Endometrial microvascular endothelial cells (primary cell): ENCODE results near the gene MEIS1. TPM values are rescaled to one million over a fixed set of nuclear protein-coding genes. Genes with fewer than 3 reads are reported as not detected.

Source experiments
- in situ Hi-C: cut with HindIII; loops from 2 replicates; pipeline ENCODE4 v1.10.0; 2017; ENCODE audit warnings: low sequenced_read_pairs, low pct_unique_long_range_greater_than_20kb; ENCODE audit errors: inconsistent ontology term
- total RNA-seq: library from RNA; depleted of rRNA; stranded (reverse); fragments of >200 nt; gene quantifications from one replicate; pipeline ENCODE4 v1.2.3, GENCODE V29; 2015; ENCODE audit errors: inconsistent ontology term

The MEIS1 gene
- total RNA-seq, 1 donor from 2014 or later: 17.1 TPM

DNA sequence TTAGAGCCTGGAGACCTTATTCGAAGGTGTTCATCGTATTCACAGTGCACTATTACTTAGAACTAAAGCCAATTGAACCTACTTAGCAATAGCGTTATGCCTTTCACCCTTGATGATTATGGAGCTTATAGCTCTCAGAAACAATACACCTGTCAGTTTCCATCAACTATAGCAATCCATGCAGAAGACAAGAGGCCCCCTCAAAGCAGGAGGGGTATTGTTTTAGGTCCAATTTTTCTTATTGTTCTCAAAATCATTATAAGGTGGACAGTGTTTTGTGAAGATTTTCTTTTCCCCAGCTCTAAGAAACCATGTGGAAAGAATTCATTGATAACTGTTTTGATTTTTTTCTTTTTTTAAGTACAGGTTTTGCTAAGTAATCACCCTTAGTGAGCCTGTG, 135.5 kb downstream of the MEIS1 start:
- in situ Hi-C loops: no loop called here

GRCh38 chr2:66571918-66572317, 137.0 kb downstream of the MEIS1 start:
- in situ Hi-C loops: no loop called here

GRCh38 chr2:66572391-66572790, 137.5 kb downstream of the MEIS1 start:
- in situ Hi-C loops: no loop called here

GRCh38 chr2:66573416-66573815, 138.5 kb downstream of the MEIS1 start:
- in situ Hi-C loops: no loop called here

GRCh38 chr2:66573821-66574233, 138.9 kb downstream of the MEIS1 start:
- in situ Hi-C loops: no loop called here

DNA sequence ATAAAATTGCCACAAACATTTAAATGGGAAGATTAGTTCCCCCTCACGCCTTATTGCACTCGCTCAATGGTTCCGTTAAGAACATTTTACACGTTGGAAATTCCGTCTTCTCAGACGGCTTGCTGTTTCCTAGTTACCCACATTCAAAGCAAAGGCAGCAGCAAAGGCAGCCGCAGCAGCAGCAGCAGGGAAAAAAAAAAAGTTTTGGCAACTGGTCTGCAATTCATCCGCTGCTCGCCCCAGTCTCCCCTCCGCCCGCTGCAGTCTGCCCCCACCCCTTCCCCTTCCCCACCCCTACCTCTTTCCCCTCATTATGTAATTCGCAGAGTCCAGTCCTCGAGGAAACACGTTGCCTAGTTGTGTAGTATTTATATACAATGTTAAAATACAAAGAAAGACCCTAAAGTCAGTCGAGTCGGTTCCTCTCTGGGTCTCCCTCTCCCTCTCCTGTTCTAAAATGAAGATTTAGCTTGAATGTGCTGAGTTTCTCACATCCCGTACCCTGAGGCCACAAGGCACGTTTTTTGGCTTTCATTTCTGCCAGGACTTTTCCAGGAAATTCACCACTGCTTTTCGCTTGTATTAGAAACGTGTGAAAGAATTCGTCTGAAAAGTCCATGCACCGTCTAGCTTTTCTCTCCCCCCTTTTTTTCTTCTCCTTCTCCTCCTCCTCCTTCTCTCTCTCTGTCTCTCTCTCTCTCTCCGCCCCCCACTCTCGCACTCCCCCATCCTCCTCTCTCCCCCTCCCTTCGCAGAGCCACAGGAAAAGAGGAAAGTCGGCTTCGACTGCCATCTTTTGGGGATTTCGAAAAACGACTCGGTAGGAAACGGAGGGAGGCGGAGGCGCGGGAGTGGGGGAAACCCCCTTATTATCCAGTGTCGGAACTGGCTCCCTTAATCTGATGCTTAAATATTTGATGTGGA, 140.0 kb downstream of the MEIS1 start:
- in situ Hi-C loops: no loop called here

DNA sequence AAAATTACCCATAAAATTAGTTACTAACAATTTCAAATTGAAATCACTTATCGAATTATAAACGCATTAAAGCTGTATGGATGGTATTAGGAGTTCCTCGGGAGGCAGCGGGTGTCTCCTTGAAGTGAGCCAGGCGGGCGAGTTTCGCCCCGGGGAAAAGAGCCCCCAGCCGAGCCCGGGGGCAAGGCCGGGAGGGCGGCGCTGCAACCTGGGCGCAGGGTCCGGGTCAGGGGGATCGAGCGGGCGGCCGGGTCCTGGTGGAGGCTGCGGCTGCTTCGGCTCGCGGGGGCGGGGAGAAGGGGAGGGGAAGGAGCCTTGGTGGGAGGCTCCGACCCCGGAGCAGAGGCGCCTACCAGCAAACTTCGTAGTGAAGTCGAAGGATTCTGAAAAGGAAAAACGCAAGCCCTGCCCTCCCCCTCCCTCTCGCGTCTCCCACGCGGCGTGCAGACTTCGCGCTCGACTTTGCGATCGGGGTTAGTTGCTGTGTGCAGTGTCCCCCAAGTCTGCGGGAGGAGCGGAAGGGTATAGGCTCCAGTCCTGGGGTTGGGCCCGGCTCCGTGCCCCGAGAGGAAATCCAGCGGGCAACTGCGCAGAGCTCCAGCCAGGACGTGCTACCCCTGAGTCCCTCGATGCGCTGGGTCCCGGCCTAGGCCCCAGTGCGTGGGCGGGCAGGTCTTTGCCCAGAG, 140.8 kb downstream of the MEIS1 start:
- in situ Hi-C loops: no loop called here

GRCh38 chr2:66576311-66576560, 141.3 kb downstream of the MEIS1 start:
- in situ Hi-C loops: no loop called here

- in situ Hi-C loops: no loop called here
Observed at GRCh38 chr2:66576561-66577320, 141.8 kb downstream of the MEIS1 start.

DNA sequence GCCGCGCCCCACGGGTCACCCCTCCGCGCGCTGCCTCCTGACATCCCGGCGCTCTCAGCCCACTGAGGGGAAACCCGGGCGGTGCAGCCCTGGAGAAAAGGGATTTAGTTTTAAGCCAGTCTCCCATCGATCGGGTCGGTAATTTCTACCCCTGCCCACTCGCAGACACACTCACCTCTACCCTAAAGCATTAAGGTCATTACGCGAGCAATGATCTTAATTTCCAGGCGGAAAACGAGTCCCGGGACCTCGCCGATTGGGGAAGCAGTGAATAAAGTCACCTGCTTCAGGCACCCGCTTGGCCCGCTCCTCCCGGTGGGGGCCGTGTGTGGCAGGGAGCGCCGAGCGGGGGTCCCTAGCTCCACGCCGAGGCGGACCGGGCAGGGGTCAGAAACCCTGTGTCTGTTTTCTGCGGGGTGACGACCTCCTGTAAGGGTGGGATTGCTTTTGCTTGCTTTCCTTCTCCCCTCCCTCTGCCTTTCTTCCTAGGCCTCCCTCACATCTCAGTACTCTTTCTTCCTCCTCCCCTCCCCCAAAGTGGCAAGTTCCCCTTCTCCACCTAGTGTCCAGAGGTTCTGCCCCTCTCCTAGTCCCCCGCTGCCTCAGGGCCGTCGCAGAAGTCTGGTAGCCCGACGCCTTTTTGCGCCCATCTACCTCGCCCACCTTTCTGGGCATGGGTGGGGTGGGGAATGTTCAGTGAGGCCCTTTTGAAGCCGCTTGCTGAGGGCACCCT, 142.6 kb downstream of the MEIS1 start:
- in situ Hi-C loops: no loop called here

DNA sequence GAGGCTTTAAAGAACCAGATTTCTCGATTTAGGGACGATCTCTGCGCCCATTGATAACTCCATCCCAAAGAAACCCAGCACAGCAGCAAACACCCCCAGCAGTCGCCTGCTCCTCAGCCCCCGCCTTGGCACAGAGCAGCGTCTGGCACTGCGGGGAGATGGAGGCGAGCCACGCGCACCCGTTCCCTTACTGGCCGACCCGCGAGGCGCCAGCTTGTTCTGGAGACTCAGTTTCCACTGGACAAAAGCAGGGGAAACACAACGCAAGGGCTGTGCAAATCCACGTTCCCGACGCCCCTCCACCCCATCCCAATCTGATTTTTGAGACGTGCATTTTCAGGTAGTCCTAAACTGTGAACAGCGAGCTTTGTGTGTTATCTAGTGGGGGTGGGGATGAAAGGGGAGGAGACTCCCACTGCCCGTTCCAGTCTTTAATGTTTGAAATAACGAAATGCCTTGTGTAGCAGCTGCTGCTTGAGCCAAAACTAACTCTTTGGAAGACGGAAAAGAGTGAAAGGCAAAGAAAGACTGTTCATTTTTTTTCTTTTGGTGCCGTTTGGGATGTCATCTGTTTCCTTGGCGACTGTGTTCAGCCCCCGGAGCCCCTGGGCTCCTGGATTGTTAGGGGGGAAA, 143.2 kb downstream of the MEIS1 start:
- in situ Hi-C loops: no loop called here

- in situ Hi-C loops: no loop called here
Observed at GRCh38 chr2:66578687-66579106, 143.8 kb downstream of the MEIS1 start.

- in situ Hi-C loops: no loop called here
Observed at GRCh38 chr2:66579186-66580126, 144.5 kb downstream of the MEIS1 start.

GRCh38 chr2:66580166-66581049, 145.5 kb downstream of the MEIS1 start:
- in situ Hi-C loops: no loop called here

- in situ Hi-C loops: no loop called here
Observed at GRCh38 chr2:66581339-66582103, 146.6 kb downstream of the MEIS1 start.
